H1 (cell line): ENCODE data around the gene ETS1. TPM values are rescaled to one million over a fixed set of nuclear protein-coding genes. Genes with fewer than 3 reads are reported as not detected.

Experiments used
- CTCF ChIA-PET: fragments of 300-600 bp; sonication (Branson Sonifier 250); formaldehyde crosslinking; loops from one replicate; lab custom pipeline; 2021; ENCODE audit not compliant: partially characterized antibody; lab: Charles Lee
- POLR2A ChIA-PET: fragments of 300-600 bp; sonication (Branson Sonifier 250); formaldehyde crosslinking; loops from one replicate; lab custom pipeline; 2021; ENCODE audit warnings: inconsistent platforms; ENCODE audit not compliant: partially characterized antibody; lab: Charles Lee
- DNase-seq, 2 experiments: peaks; one replicate each; pipeline versions ENCODE4 v3.0.0 to v3.0.0-alpha.2; 2010 to 2022; ENCODE audit warnings: low spot score in 2 of 2, low read depth in 1 of 2, mixed read lengths in 1 of 2
- FAIRE-seq: peaks from 2 replicates; lab custom pipeline; 2011; peaks lifted over from hg19 to GRCh38; lab: Jason Lieb, UNC
- H2AFZ ChIP-seq: 2 replicates; pipeline ENCODE4 v1.8.1; 2012; ENCODE audit warnings: low read length, inconsistent platforms
- H2AK5ac ChIP-seq: 2 replicates; pipeline ENCODE4 v1.6.1; 2013; ENCODE audit warnings: low read depth, low read length
- H2BK120ac ChIP-seq: replicated peaks from 2 replicates; pipeline ENCODE3; 2013; ENCODE audit warnings: low read depth, low read length, inconsistent platforms
- H2BK12ac ChIP-seq: 2 replicates; pipeline ENCODE4 v1.6.1; 2013; ENCODE audit warnings: low read depth, low read length
- H2BK15ac ChIP-seq: 2 replicates; pipeline ENCODE4 v1.6.1; 2013; ENCODE audit warnings: low read length
- H2BK20ac ChIP-seq: 2 replicates; pipeline ENCODE4 v1.6.1; 2013; ENCODE audit warnings: low read length
- H2BK5ac ChIP-seq: 2 replicates; pipeline ENCODE4 v1.6.1; 2013; ENCODE audit warnings: low read depth, low read length
- H3K14ac ChIP-seq: 2 replicates; pipeline ENCODE4 v1.6.1; 2013; ENCODE audit warnings: inconsistent platforms; ENCODE audit not compliant: insufficient read length
- H3K18ac ChIP-seq: 2 replicates; pipeline ENCODE4 v1.6.1; 2013; ENCODE audit warnings: low read length; ENCODE audit errors: extremely low read depth
- H3K23ac ChIP-seq: 2 replicates; pipeline ENCODE4 v1.6.1; 2013; ENCODE audit warnings: inconsistent platforms; ENCODE audit not compliant: insufficient read length
- H3K23me2 ChIP-seq: 2 replicates; pipeline ENCODE4 v1.6.1; 2013; ENCODE audit warnings: low read depth, low read length
- H3K27ac ChIP-seq: 2 replicates; pipeline ENCODE4 v1.6.1; 2011; ENCODE audit warnings: low read depth, low read length, inconsistent platforms
- H3K27me3 ChIP-seq, 4 experiments: replicated peaks in 1 of 4; 1 replicate in 1 of 4; 2 replicates in 3 of 4; pipeline versions ENCODE4 v1.6.1 to v1.8.1; 2011 to 2013; ENCODE audit warnings: low read length in 3 of 4, mild to moderate bottlenecking in 3 of 4, inconsistent platforms in 2 of 4, mixed read lengths in 2 of 4, moderate library complexity in 1 of 4; ENCODE audit not compliant: control insufficient read depth in 3 of 4, insufficient read depth in 3 of 4; ENCODE audit errors: extremely low read depth in 1 of 4
- H3K36me3 ChIP-seq, 4 experiments: 2 replicates each; pipeline versions ENCODE4 v1.6.1 to v1.8.1; 2011 to 2013; ENCODE audit warnings: mild to moderate bottlenecking in 4 of 4, low read length in 3 of 4, moderate library complexity in 2 of 4, control low read depth in 1 of 4, inconsistent platforms in 1 of 4; ENCODE audit not compliant: insufficient read depth in 4 of 4, control insufficient read depth in 2 of 4
- H3K4ac ChIP-seq: replicated peaks from 2 replicates; pipeline ENCODE3; 2013; ENCODE audit warnings: low read length, low read depth, mixed read lengths, inconsistent platforms; ENCODE audit not compliant: insufficient read length
- H3K4me1 ChIP-seq, 4 experiments: replicated peaks in 1 of 4; 1 replicate in 1 of 4; 2 replicates in 3 of 4; pipeline versions ENCODE4 v1.6.1 to v1.8.1; 2011 to 2013; ENCODE audit warnings: low read length in 3 of 4, inconsistent platforms in 2 of 4, mixed read lengths in 1 of 4; ENCODE audit not compliant: insufficient read depth in 4 of 4, control insufficient read depth in 3 of 4
- H3K4me2 ChIP-seq, 2 experiments: 2 replicates each; pipeline versions ENCODE4 v1.6.1 to v1.8.1; 2011 to 2013; ENCODE audit warnings: low read depth in 2 of 2, low read length in 2 of 2, control low read depth in 1 of 2, inconsistent platforms in 1 of 2, mild to moderate bottlenecking in 1 of 2; ENCODE audit not compliant: insufficient read depth in 1 of 2
- H3K4me3 ChIP-seq, 4 experiments: fragments of 200-600, 300-600 bp in 1 of 4; sonication (generic), shearing (Covaris generic), sonication (Bioruptor Twin) in 1 of 4; 2 replicates each; pipeline versions ENCODE4 v1.5.1 to v1.8.1; 2011 to 2016; ENCODE audit warnings: low read length in 4 of 4, low read depth in 3 of 4, control low read depth in 2 of 4, inconsistent platforms in 2 of 4, mild to moderate bottlenecking in 2 of 4, mixed read lengths in 1 of 4, moderate library complexity in 1 of 4; ENCODE audit not compliant: insufficient read depth in 2 of 4; ENCODE audit errors: extremely low read depth in 1 of 4
- H3K56ac ChIP-seq: replicated peaks from 2 replicates; pipeline ENCODE3; 2013; ENCODE audit warnings: low read depth, mild to moderate bottlenecking, mixed read lengths, low read length, inconsistent platforms; ENCODE audit not compliant: insufficient read length
- H3K79me1 ChIP-seq: 2 replicates; pipeline ENCODE4 v1.6.1; 2013; ENCODE audit warnings: low read depth, low read length, control low read depth
- H3K79me2 ChIP-seq, 2 experiments: 2 replicates each; pipeline versions ENCODE4 v1.6.1 to v1.8.1; 2012 to 2013; ENCODE audit warnings: low read length in 2 of 2, mild to moderate bottlenecking in 2 of 2, inconsistent platforms in 1 of 2; ENCODE audit not compliant: insufficient read depth in 2 of 2, control insufficient read depth in 1 of 2
- H3K9ac ChIP-seq, 4 experiments: replicated peaks in 1 of 4; 1 replicate in 1 of 4; 2 replicates in 3 of 4; pipeline versions ENCODE4 v1.6.1 to v1.8.1; 2011 to 2013; ENCODE audit warnings: low read depth in 3 of 4, low read length in 3 of 4, control low read depth in 2 of 4, mild to moderate bottlenecking in 2 of 4, moderate library complexity in 2 of 4, inconsistent platforms in 1 of 4; ENCODE audit errors: extremely low read depth in 1 of 4
- H3K9me3 ChIP-seq, 2 experiments: 2 replicates each; pipeline versions ENCODE4 v1.6.1 to v1.8.1; 2012 to 2013; ENCODE audit warnings: mild to moderate bottlenecking in 2 of 2, moderate library complexity in 2 of 2, control low read depth in 1 of 2, inconsistent platforms in 1 of 2, low read depth in 1 of 2, low read length in 1 of 2, mixed read lengths in 1 of 2; ENCODE audit not compliant: insufficient read depth in 2 of 2
- H4K20me1 ChIP-seq, 2 experiments: replicated peaks in 1 of 2; 2 replicates each; pipeline versions ENCODE3 to v1.8.1; 2011 to 2013; ENCODE audit warnings: inconsistent platforms in 2 of 2, low read length in 2 of 2, mild to moderate bottlenecking in 1 of 2; ENCODE audit not compliant: insufficient read depth in 2 of 2, control insufficient read depth in 1 of 2
- H4K5ac ChIP-seq: 2 replicates; pipeline ENCODE4 v1.6.1; 2013; ENCODE audit warnings: low read length, low read depth, mixed read lengths, inconsistent platforms; ENCODE audit not compliant: insufficient read length
- H4K8ac ChIP-seq: 2 replicates; pipeline ENCODE4 v1.8.0; 2013; ENCODE audit warnings: mild to moderate bottlenecking, moderate library complexity, low read length, inconsistent platforms; ENCODE audit not compliant: insufficient read depth; ENCODE audit errors: extremely low read depth
- H4K91ac ChIP-seq: replicated peaks from 2 replicates; pipeline ENCODE3; 2013; ENCODE audit warnings: low read length, mixed read lengths, inconsistent platforms; ENCODE audit not compliant: insufficient read length
- FOSL1 ChIP-seq: IDR thresholded peaks from 2 replicates; pipeline ENCODE4 v1.6.1; 2011; ENCODE audit warnings: mild to moderate bottlenecking, low read depth, low read length, moderate library complexity; ENCODE audit not compliant: insufficient read depth
- RXRA ChIP-seq: IDR thresholded peaks from 2 replicates; pipeline ENCODE4 v1.6.1; 2011; ENCODE audit warnings: low read depth, mild to moderate bottlenecking, low read length, moderate library complexity; ENCODE audit not compliant: insufficient read depth
- WGBS, 2 experiments: shearing (Covaris generic) in 1 of 2; methylation state at CpG; one replicate each; pipeline versions ENCODE4 v1.1.6 to v1.1.7; 2013 to 2015; ENCODE audit warnings: low lambda C conversion rate in 2 of 2, mixed read lengths in 2 of 2, inconsistent platforms in 1 of 2, low coverage in 1 of 2, missing lambda C conversion rate in 1 of 2; ENCODE audit not compliant: insufficient replicate concordance in 2 of 2, insufficient coverage in 1 of 2, insufficient read length in 1 of 2; ENCODE audit errors: extremely low coverage in 1 of 2, missing lambda C conversion rate in 1 of 2; 5-methylcytosine and 5-hydroxymethylcytosine counted together
- polyA plus RNA-seq, 7 experiments: library from polyadenylated mRNA; depleted of rRNA in 3 of 7; stranded (reverse) in 5 of 7; unstranded in 2 of 7; fragments of >200 nt in 5 of 7; fragments of 200-250 nt in 2 of 7; gene quantifications; 1 replicate in 5 of 7; 2 replicates in 1 of 7; 4 replicates in 1 of 7; pipeline versions ENCODE4 v1.2.1 to v1.2.3, GENCODE V29; 2011 to 2013; ENCODE audit warnings: missing spikeins in 2 of 7, mixed read lengths in 2 of 7
- total RNA-seq: library from RNA; stranded (reverse); fragmentation: NEBNext Ultra II Directional; extraction: Animal tissue kit (Norgen Biotek cat#: 25700); gene quantifications from 2 replicates; pipeline ENCODE4 v1.2.1, GENCODE V29; 2021

ETS1 gene
- total and polyA plus RNA-seq, 2 of the 8 experiments (the other 6 are each of a cell fraction or from before 2014, with no cell fraction given) = 10.0 to 35.3 TPM

DNA sequence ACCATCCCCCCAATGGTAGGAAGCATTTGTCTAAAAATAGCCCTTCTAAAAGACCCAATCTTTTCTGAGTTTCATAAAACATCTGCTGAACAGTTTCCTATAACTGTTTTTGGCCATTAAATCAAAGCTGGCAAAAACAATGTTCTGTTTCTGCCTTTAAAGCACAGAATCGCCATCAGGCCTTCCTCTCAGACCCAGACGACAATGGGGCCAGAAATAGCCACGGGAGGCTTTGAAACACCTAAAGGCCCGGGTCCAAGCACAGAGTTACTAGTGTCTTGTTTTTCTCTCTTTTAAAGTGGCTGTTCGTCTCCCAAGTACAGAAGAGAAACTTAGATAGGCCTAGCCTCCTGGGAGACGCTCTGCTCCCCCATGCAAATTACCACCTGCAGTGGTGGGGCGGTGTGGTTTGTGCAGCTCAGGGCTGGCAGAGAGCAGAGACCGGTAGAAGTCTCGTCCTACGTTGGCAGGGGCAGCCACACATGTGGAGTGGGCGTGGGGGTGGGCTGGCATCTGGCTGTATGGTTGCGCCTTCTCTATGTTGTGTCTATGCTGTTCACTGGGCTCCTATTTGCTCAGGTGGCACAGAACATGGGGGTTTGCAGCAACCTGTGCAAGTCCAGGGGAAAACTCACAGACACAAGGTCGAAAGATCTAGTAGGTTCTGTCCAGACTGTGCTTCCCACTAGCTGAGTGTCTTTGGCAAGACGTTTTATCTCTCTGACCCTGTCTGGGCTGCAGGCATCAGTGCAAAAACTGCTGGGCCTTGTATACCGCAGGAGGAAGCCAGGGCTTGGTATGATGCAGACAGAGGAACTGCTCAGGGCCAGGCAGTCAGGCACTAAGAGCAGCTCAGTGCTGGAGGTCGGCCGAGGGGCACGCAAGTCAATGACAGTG, 23.6 kb upstream of the ETS1 start:
- CTCF ChIA-PET = interaction anchor here (0.6 to 22.9 kb wide), 6 partner anchors 12 to 439 kb away, joined by 3 to 319 read pairs (median 6); no protein-coding TSS in a partner anchor
- H2AK5ac ChIP-seq = no peak overlapping the region; the same call in 1 of the 2 replicates
- H2BK12ac ChIP-seq = peak overlapping the region; percentile 64; the same call in 1 of the 2 replicates
- H3K27me3 ChIP-seq = no peaks in the 10 kb centered on the region; a peak in 1 of 7 replicates
- no peak overlapping the region for H3K9ac ChIP-seq
- DNase-seq (no peak), FAIRE-seq (no peak)
- H4K8ac ChIP-seq = no peak overlapping the region
- H2AFZ ChIP-seq = no peak overlapping the region
- POLR2A ChIA-PET = interaction anchor here (1.1 to 1.3 kb wide), 2 partner anchors 10 to 25 kb away, joined by 3 read pairs; no protein-coding TSS in a partner anchor
- no peaks in the 10 kb centered on the region for H3K36me3 ChIP-seq
- H3K79me2 ChIP-seq = no peaks in the 10 kb centered on the region
- no peaks in the 10 kb centered on the region for H4K20me1 ChIP-seq
- no peak overlapping the region for H4K91ac ChIP-seq
- no peak overlapping the region for H4K5ac ChIP-seq
- no peak overlapping the region for H2BK120ac ChIP-seq
- H3K9me3 ChIP-seq = no peaks in the 10 kb centered on the region
- H2BK15ac ChIP-seq = no peak overlapping the region; the same call in 1 of the 2 replicates
- H3K23ac ChIP-seq = no peak overlapping the region
- H3K56ac ChIP-seq = no peak overlapping the region
- H3K4me3 ChIP-seq = no peak overlapping the region
- no peak overlapping the region for H2BK20ac ChIP-seq
- no peak overlapping the region for H3K27ac ChIP-seq
- H3K4me2 ChIP-seq = no peak overlapping the region
- H3K14ac ChIP-seq = no peak overlapping the region
- H3K4ac ChIP-seq = no peak overlapping the region
- no peaks in the 10 kb centered on the region for H3K23me2 ChIP-seq
- 74% methylated on average over 18 of the region's 18 CpGs; no CpG with 5 or more reads in 1 of the 2 experiments for WGBS, 2 experiments
- peaks cover 0 to 3% (median 1%) of the 10 kb centered on the region in 4 experiments; a peak in 6 of 7 replicates for H3K4me1 ChIP-seq
- no peak overlapping the region for H2BK5ac ChIP-seq
- no peak overlapping the region for H3K18ac ChIP-seq
- no peaks in the 10 kb centered on the region for H3K79me1 ChIP-seq
- TF ChIP-seq FOSL1 (no peak), RXRA (no peak)
